ENCODE data around the gene ZNF587B. TPM values are rescaled to one million over a fixed set of nuclear protein-coding genes. Genes with fewer than 3 reads are reported as not detected.

Gene ZNF587B
- total RNA-seq, 1 donor, result 24.2 TPM

DNA sequence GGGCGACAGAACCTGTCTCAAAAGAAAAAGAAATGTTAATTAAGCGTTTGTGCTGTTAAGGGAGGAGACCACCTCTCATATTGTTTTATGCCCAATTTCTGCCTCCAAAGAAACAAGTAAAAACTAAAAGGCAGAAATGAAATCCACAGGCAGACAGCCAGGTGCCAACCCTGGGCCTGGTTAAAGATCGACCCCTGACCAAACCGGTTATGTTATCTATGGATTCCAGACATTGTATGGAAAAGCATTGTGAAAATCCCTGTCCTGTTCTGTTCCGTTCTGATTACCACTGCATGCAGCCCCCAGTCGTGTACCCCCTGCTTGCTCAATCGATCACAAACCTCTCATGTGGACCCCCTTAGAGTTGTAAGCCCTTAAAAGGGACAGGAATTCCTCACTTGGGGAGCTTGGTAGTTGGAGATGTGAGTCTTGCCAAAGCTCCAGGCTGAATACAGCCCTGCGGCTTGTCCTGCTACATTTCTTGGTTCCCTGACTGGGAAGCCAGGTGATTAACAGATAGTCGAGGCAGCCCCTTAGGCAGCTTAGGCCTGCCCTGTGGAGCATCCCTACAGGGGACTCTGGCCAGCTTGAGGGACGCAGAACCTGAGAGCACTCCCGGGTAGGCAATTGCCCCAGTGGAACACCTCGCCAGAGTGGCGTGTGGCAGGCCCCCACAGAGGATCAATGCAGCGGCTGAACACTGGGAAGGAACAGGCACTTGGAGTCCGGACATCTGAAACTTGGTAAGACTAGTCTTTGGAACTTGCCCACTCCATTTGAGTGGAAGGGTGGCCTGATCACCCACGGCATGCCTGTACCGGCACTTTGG is 14.6 kb upstream of the ZNF587B start:
- Histone ChIP-seq H3K36me3 (ENCODE audit: insufficient read depth, low read length) (peaks cover 6% of the 10 kb centered on the region), H3K9me3 (ENCODE audit: low read depth, low read length) (no peaks in the 10 kb centered on the region), H3K4me1 (ENCODE audit: insufficient read depth, low read length) (peaks cover 7% of the 10 kb centered on the region), H4K20me1 (ENCODE audit: insufficient read depth, low read length) (no peaks in the 10 kb centered on the region), H3K4me3 (ENCODE audit: insufficient read depth, low read length) (peak overlapping the region; percentile 92), H3K27me3 (ENCODE audit: insufficient read depth, low read length) (no peaks in the 10 kb centered on the region), H3K27ac (ENCODE audit: low read depth, low read length) (peak overlapping the region; percentile 61), H3K79me2 (ENCODE audit: insufficient read depth, low read length) (peaks cover 30% of the 10 kb centered on the region), H2AFZ (ENCODE audit: low read length) (no peak overlapping the region), H3K4me2 (ENCODE audit: insufficient read depth, low read length) (peak overlapping the region; percentile 75)
- DNase-seq (ENCODE audit: insufficient read length, low spot score, missing footprints), result no peak
- TF ChIP-seq, protein P1, sequence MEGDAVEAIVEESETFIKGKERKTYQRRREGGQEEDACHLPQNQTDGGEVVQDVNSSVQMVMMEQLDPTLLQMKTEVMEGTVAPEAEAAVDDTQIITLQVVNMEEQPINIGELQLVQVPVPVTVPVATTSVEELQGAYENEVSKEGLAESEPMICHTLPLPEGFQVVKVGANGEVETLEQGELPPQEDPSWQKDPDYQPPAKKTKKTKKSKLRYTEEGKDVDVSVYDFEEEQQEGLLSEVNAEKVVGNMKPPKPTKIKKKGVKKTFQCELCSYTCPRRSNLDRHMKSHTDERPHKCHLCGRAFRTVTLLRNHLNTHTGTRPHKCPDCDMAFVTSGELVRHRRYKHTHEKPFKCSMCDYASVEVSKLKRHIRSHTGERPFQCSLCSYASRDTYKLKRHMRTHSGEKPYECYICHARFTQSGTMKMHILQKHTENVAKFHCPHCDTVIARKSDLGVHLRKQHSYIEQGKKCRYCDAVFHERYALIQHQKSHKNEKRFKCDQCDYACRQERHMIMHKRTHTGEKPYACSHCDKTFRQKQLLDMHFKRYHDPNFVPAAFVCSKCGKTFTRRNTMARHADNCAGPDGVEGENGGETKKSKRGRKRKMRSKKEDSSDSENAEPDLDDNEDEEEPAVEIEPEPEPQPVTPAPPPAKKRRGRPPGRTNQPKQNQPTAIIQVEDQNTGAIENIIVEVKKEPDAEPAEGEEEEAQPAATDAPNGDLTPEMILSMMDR (IDR thresholded peaks at IDR 0.05; ENCODE audit: extremely low read depth, low read depth, low read length), result no peak

DNA sequence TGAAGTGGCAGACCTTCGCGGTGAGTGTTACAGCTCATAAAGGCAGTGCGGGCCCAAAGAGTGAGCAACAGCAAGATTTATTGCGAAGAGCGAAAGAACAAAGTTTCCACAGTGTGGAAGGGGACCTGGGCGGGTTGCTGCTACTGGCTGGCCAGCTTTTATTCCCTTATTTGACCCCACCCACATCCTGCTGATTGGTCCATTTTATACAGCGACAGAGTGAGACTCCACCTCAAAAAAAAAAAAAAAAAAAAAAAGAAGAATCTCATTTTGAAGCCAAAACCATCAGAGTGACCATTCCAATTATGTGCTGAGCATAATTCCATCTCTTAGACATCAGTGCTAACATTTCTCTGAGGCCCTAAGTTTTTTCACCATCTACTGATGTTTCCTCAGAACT is 13.4 kb upstream of the ZNF587B start:
- no peak for DNase-seq (ENCODE audit: insufficient read length, low spot score, missing footprints)
- Histone ChIP-seq H3K36me3 (ENCODE audit: insufficient read depth, low read length) (peaks cover 6% of the 10 kb centered on the region), H3K27ac (ENCODE audit: low read depth, low read length) (no peak overlapping the region), H3K4me1 (ENCODE audit: insufficient read depth, low read length) (peaks cover 11% of the 10 kb centered on the region), H2AFZ (ENCODE audit: low read length) (no peak overlapping the region), H3K79me2 (ENCODE audit: insufficient read depth, low read length) (peaks cover 40% of the 10 kb centered on the region), H3K27me3 (ENCODE audit: insufficient read depth, low read length) (no peaks in the 10 kb centered on the region), H3K4me3 (ENCODE audit: insufficient read depth, low read length) (no peak overlapping the region), H4K20me1 (ENCODE audit: insufficient read depth, low read length) (peaks cover 2% of the 10 kb centered on the region), H3K4me2 (ENCODE audit: insufficient read depth, low read length) (no peak overlapping the region), H3K9me3 (ENCODE audit: low read depth, low read length) (no peaks in the 10 kb centered on the region)
- TF ChIP-seq, protein P1 (IDR thresholded peaks at IDR 0.05; ENCODE audit: extremely low read depth, low read depth, low read length), result no peak

GRCh38 chr19:57817976-57818375 is 12.1 kb upstream of the ZNF587B start:
- TF ChIP-seq, protein P1 (IDR thresholded peaks at IDR 0.05; ENCODE audit: extremely low read depth, low read depth, low read length), result no peak
- no peak overlapping the region for H3K4me3 ChIP-seq (ENCODE audit: insufficient read depth, low read length)
- H4K20me1 ChIP-seq (ENCODE audit: insufficient read depth, low read length), result peaks cover 2% of the 10 kb centered on the region
- H3K27ac ChIP-seq (ENCODE audit: low read depth, low read length), result no peak overlapping the region
- peaks cover 11% of the 10 kb centered on the region for H3K4me1 ChIP-seq (ENCODE audit: insufficient read depth, low read length)
- H3K79me2 ChIP-seq (ENCODE audit: insufficient read depth, low read length), result peaks cover 44% of the 10 kb centered on the region
- no peak for DNase-seq (ENCODE audit: insufficient read length, low spot score, missing footprints)
- H3K27me3 ChIP-seq (ENCODE audit: insufficient read depth, low read length), result no peaks in the 10 kb centered on the region
- no peaks in the 10 kb centered on the region for H3K9me3 ChIP-seq (ENCODE audit: low read depth, low read length)
- peaks cover 4% of the 10 kb centered on the region for H3K36me3 ChIP-seq (ENCODE audit: insufficient read depth, low read length)
- H3K4me2 ChIP-seq (ENCODE audit: insufficient read depth, low read length), result no peak overlapping the region
- H2AFZ ChIP-seq (ENCODE audit: low read length), result no peak overlapping the region

DNA sequence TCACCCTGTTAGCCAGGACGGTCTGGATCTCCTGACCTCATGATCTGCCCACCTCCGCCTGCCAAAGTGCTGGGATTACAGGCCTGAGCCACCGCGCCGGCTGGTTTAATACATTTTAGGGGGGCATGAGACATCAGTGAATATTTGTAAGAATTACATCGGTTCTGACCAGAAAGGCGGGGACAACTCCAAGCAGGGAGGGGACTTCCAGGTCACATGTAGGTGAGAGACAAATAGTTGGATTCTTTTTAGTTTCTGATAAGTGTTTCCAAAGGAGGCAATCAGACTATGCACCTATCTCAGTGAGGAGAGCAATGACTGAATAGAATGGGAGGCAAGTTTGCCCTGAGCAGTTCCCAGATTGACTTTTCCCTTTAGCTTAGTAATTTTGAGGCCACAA is 11.7 kb upstream of the ZNF587B start:
- Histone ChIP-seq H3K36me3 (ENCODE audit: insufficient read depth, low read length) (peaks cover 4% of the 10 kb centered on the region), H3K27ac (ENCODE audit: low read depth, low read length) (no peak overlapping the region), H3K4me3 (ENCODE audit: insufficient read depth, low read length) (no peak overlapping the region), H3K79me2 (ENCODE audit: insufficient read depth, low read length) (peaks cover 46% of the 10 kb centered on the region), H4K20me1 (ENCODE audit: insufficient read depth, low read length) (peaks cover 5% of the 10 kb centered on the region), H3K27me3 (ENCODE audit: insufficient read depth, low read length) (no peaks in the 10 kb centered on the region), H3K4me2 (ENCODE audit: insufficient read depth, low read length) (peak overlapping the region; percentile 95), H3K9me3 (ENCODE audit: low read depth, low read length) (no peaks in the 10 kb centered on the region), H2AFZ (ENCODE audit: low read length) (no peak overlapping the region), H3K4me1 (ENCODE audit: insufficient read depth, low read length) (peaks cover 11% of the 10 kb centered on the region)
- TF ChIP-seq, protein P1 (IDR thresholded peaks at IDR 0.05; ENCODE audit: extremely low read depth, low read depth, low read length), result no peak
- DNase-seq (ENCODE audit: insufficient read length, low spot score, missing footprints), result no peak

Data from osteoblast (primary cell).